NCI-H2227 (cell line): ENCODE data around the gene CYTH4.
"Not testable (repeated sequence)": the region's sequence is repeated elsewhere in the genome, so short reads cannot be mapped to it uniquely, and the experiment has no call there.

Experiments used
- DNase-seq: peaks from one replicate; lab custom pipeline; 2025; ENCODE audit not compliant: unreplicated experiment; lab: John Stamatoyannopoulos, UW

The CYTH4 gene

DNA sequence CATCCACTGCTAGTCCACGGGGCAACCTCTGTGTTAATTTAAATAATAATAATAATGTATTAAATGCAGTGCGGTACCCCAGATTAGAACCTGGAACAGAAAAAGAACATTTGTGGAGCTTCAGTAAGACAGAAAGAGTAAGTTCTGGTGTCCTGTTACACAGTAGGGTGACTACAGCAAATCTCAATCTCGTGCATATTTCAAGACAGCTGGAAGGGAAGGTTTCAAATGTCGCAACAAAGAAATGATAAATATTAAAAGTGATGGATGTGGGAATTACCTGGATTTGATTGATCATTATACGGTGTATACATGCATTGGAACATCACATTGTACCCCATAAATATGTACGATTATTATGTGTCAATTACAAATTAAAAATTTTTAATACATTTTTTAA lies 36.6 kb upstream of the CYTH4 start:
- DNase-seq = no peak

GRCh38 chr22:37248251-37248650 lies 34.1 kb upstream of the CYTH4 start:
- no peak for DNase-seq

DNA sequence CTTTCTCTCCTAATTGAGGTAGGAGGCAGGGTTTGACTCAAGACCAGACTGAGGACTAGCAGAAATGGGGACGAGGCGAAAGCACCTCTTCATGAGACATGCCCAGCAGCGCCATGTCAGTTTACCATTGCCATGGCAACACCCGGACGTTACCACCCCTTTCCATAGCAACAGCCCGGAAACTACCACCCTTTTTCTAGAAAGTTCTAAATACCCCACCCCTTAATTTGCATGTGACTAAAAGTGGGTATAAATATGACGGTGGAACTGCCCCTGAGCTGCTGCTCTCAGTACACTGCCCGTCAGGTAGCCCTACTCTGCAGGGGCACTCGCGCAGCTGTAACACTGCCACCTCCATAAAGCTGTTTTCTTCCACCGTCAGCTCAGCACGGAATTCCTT lies 32.3 kb upstream of the CYTH4 start:
- no peak for DNase-seq

DNA sequence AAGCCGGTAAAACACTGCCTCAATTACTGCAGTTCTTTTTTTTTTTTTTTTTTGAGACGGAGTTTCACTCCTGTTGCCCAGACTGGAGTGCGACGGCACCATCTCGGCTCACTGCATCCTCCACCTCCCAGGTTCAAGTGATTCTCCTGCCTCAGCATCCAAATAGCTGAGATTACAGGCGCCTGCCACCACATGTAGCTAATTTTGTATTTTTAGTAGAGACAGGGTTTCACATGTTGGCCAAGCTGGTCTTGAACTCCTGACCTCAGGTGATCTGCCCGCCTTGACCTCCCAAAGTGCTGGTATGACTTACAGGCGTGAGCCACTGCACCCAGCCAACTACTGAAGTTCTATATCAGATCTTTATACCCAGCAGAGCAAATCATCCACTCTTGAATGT lies 30.5 kb upstream of the CYTH4 start:
- not testable (repeated sequence) for DNase-seq

DNA sequence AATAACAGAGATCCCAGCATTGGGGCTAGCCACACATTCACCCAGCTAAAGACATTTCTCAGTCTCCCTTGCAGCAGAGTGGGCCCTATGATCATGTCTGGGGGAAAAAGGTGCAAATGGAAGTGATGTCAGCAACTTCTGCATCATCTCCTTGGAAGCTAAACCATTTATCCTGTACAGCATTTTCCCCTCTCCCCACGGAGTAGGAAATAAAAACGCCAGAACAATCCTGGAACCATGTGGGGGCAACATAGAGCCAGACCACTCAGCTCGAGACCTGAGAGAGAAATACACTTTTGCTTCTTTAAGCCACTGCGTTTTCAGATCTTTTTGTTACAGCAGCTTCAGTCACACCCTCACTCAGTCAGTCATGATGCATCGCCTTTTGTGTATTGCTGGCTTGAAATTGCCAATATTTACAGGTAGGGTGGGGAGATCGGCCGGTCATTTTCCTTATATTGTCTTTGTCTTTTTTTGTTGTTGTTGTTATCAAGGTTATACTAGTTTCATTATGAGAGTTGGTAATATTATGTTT lies 29.1 kb upstream of the CYTH4 start:
- DNase-seq = no peak

DNA sequence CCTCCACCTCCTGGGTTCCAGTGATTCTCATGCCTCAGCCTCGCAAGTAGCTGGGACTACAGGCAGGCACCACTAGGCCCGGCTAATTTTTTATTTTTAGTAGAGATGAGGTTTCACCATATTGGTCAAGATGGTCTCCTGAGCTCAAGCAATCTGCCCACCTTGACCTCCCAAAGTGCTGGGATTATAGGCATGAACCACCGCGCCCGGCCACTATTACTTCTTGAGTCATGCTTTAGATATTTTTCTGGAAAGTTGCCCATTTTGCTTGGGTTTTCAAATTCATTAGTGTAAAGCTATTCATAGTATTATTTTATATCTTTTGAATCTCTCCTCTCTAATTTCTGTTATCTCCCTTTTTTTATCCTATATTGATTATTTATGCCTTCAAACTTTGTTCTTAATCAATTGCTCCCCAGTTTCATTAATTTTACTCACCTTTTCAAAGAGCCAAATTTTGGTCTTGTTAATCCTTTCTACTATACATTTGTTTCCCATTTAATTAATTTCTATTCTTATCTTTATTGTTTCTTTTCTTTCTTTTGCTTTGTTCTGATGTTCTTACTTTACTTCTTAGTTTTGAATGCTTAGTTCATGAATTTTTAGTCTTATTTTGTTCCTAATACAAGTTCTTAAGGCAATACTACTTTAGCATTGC lies 28.0 kb upstream of the CYTH4 start:
- no peak for DNase-seq

- no peak for DNase-seq
Observed at GRCh38 chr22:37254867-37255233, 27.5 kb upstream of the CYTH4 start.

GRCh38 chr22:37255558-37256006 lies 26.7 kb upstream of the CYTH4 start:
- DNase-seq = no peak

- no peak for DNase-seq
Observed at GRCh38 chr22:37256075-37256726, 26.1 kb upstream of the CYTH4 start.

- no peak for DNase-seq
Observed at GRCh38 chr22:37258005-37258752, 24.1 kb upstream of the CYTH4 start.

DNA sequence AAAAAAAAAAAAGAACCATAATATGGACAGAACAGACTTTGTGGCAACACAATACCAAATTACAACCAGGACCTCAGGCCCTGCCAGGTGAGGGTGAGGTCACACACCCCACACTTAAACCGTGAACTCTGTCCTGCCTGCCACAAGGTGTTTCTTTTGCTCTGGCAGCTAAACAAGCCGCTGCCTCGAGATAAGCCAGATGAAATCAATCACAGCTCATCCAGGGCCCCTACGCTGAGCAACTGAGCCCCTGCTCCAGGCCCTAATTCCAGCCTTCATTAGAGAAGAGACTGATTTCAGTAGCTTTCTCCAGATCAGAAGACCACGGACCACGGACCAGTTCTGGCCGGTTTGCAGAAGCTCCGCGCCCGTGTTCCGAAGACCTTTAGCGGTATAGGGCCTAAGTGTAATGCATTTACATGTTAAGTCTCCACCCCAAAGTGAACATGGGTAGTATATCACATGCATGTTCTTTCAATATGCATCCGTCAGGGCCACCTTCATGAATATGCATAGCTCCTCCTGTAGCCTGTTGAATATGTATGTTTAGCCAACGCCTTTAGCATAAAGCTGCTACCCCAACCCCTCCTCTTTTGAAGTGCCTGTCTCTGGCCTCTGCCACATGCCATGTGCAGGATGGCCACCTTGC lies 23.4 kb upstream of the CYTH4 start:
- no peak for DNase-seq

GRCh38 chr22:37259540-37260029 lies 22.7 kb upstream of the CYTH4 start:
- peak; percentile 30 for DNase-seq

- DNase-seq = no peak
Observed at GRCh38 chr22:37260155-37260795, 22.0 kb upstream of the CYTH4 start.

- DNase-seq = peak; percentile 20
Observed at GRCh38 chr22:37260901-37261336, 21.4 kb upstream of the CYTH4 start.

- no peak for DNase-seq
Observed at GRCh38 chr22:37262346-37262745, 20.0 kb upstream of the CYTH4 start.

- no peak for DNase-seq
Observed at GRCh38 chr22:37263966-37264887, 18.1 kb upstream of the CYTH4 start.

DNA sequence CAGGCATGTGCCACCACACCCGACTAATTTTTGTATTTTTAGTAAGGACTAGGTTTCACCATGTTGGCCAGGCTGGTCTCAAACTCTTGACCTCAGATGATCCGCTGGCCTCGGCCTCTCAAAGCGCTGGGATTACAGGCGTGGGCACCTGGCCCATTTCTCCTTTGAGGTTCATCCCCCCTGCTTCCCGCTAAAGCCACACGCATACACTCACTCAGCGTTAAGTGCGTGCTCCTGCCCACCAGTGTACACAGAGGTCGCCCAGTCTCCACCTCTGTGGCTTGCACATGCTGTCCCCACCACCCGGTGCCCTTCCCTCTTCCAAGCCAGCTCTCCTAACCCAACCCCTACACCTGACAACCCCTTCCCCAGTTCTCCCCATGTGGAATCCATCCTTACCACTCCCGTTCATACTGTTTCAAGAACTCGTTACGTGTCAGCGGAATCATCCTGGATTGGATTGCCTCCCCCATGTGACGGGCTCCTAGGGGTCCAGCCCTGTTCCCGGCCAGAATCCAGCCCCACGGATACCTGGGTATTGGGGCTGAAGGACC lies 15.7 kb upstream of the CYTH4 start:
- no peak for DNase-seq

GRCh38 chr22:37267135-37267587 lies 15.1 kb upstream of the CYTH4 start:
- peak; percentile 56 for DNase-seq
